Measurements from ENCODE around the gene PLEKHS1. TPM values are rescaled to one million over a fixed set of nuclear protein-coding genes. Genes with fewer than 3 reads are reported as not detected.

Gene PLEKHS1
- total and polyA plus RNA-seq, 4 donors, result 0.03 to 4.1 (median 0.25) TPM

DNA sequence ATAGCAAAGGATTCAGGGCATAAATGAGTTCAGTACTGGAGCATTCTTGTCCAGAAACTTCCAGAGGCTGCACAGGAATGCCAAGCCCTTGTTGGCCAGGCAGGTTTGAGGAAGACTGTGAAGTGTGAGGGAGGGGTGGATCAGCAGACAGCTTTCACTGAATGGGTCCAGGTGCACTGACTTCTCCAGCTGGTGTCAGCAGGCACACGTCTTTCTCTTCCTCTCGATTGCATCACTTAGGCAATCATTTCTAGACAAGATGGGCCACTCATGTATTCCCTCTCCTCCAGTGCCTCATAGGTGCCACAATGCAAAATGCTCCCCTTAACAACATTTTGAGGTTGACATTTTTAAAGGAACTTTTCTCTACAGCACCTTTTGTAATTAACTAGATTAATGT lies 15.6 kb upstream of the PLEKHS1 start:
- H3K4me3 ChIP-seq (ENCODE audit: low read length in 2 of 2), result no peak overlapping the region
- H3K27me3 ChIP-seq (ENCODE audit: control insufficient read depth in 1 of 2, insufficient read depth in 2 of 2, low read length in 1 of 2), result no peaks in the 10 kb centered on the region
- ATAC-seq (ENCODE audit: low FRiP score) (no peak), DNase-seq (no peak)
- 36 to 41% methylated on average over 2 of the region's 2 CpGs for WGBS, 2 donors
- no peaks in the 10 kb centered on the region for H3K4me1 ChIP-seq (ENCODE audit: control insufficient read depth in 1 of 2, insufficient read depth in 2 of 2, low read length in 2 of 2)
- intact Hi-C loops (cut with DNase I), result no loop called here
- H3K9me3 ChIP-seq (ENCODE audit: control insufficient read depth, low read length), result no peaks in the 10 kb centered on the region
- H3K36me3 ChIP-seq (ENCODE audit: control insufficient read depth in 1 of 2, insufficient read depth in 2 of 2, low read length in 1 of 2), result no peaks in the 10 kb centered on the region
- H3K27ac ChIP-seq (ENCODE audit: low read depth in 1 of 2, low read length in 2 of 2), result no peak overlapping the region

DNA sequence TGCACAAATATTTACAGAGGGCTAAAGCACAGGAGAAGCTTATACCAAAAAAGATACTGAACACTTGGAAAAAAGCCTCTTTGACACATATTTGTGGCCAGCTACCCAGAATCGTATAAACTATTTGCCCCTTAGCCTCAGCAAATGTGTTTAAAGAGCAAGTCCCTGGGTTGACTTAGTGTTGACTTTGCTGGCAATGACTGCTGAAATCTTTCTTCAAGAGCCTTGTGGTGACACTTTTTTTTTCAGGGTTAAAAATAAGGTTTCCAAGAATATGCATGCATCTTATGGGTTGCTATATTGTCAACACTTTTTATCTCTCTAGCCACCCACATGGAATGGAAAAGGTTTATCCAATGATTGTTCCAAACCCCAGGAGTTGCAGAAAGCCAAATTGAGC lies 14.9 kb upstream of the PLEKHS1 start:
- Histone ChIP-seq H3K9me3 (ENCODE audit: control insufficient read depth, low read length) (no peaks in the 10 kb centered on the region), H3K27ac (ENCODE audit: low read depth in 1 of 2, low read length in 2 of 2) (no peak overlapping the region), H3K4me3 (ENCODE audit: low read length in 2 of 2) (no peak overlapping the region), H3K36me3 (ENCODE audit: control insufficient read depth in 1 of 2, insufficient read depth in 2 of 2, low read length in 1 of 2) (no peaks in the 10 kb centered on the region), H3K27me3 (ENCODE audit: control insufficient read depth in 1 of 2, insufficient read depth in 2 of 2, low read length in 1 of 2) (no peaks in the 10 kb centered on the region), H3K4me1 (ENCODE audit: control insufficient read depth in 1 of 2, insufficient read depth in 2 of 2, low read length in 2 of 2) (no peaks in the 10 kb centered on the region)
- ATAC-seq (ENCODE audit: low FRiP score) (no peak), DNase-seq (no peak)
- WGBS, 2 donors, result 5 to 8% methylated on average over 1 of the region's 1 CpG
- intact Hi-C loops (cut with DNase I), result no loop called here

DNA sequence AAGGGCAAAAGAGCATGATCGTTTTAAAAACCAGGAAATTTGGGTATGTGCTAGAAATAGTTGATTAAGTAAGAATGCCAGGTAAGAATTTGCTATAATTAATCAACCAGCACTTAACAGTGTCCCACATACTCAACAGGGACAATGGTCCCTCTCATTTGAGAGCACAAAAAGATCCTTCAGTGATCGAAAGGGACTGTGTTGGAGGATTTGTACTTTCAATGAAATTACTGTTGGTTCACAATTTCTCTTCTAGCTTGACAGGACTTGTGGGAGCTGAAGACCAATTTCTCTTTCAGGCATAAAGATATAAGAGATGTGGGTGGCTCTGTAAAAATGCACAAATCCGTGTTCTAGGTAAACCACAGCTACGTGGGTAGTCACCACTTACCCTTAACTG lies 12.5 kb upstream of the PLEKHS1 start:
- DNase-seq, result no peak
- Histone ChIP-seq H3K4me1 (ENCODE audit: control insufficient read depth in 1 of 2, insufficient read depth in 2 of 2, low read length in 2 of 2) (no peaks in the 10 kb centered on the region), H3K27ac (ENCODE audit: low read depth in 1 of 2, low read length in 2 of 2) (no peak overlapping the region), H3K9me3 (ENCODE audit: control insufficient read depth, low read length) (peaks cover 5% of the 10 kb centered on the region), H3K27me3 (ENCODE audit: control insufficient read depth in 1 of 2, insufficient read depth in 2 of 2, low read length in 1 of 2) (peaks cover 0 to 2% of the 10 kb centered on the region in 2 donors), H3K36me3 (ENCODE audit: control insufficient read depth in 1 of 2, insufficient read depth in 2 of 2, low read length in 1 of 2) (no peaks in the 10 kb centered on the region), H3K4me3 (ENCODE audit: low read length in 2 of 2) (no peak overlapping the region)
- ATAC-seq (ENCODE audit: low FRiP score), result no peak
- 59 to 63% methylated on average over 4 of the region's 4 CpGs for WGBS, 2 donors
- intact Hi-C loops (cut with DNase I), result no loop called here

DNA sequence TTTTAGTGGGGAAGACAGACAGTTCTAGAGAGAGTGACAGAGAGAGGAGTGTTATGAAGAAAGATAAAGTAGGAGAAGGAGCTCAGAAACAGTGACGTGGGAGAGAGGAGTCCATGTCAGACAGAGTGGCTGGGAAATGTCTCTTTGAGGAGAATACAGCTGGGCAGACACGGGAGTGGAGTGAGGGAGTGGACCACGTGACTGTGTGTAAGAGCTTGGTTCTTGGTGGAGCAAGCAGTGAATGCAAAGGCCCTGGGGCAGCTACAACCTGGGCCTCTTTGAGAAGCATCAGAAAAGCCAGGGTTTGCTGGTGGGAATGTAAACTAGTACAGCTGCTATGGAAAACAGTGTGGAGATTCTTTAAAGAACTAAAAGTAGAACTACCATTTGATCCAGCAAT lies 11.9 kb upstream of the PLEKHS1 start:
- H3K9me3 ChIP-seq (ENCODE audit: control insufficient read depth, low read length), result peaks cover 5% of the 10 kb centered on the region
- no peak for ATAC-seq (ENCODE audit: low FRiP score)
- DNase-seq, result no peak
- H3K27me3 ChIP-seq (ENCODE audit: control insufficient read depth in 1 of 2, insufficient read depth in 2 of 2, low read length in 1 of 2), result peaks cover 0 to 2% of the 10 kb centered on the region in 2 donors
- H3K27ac ChIP-seq (ENCODE audit: low read depth in 1 of 2, low read length in 2 of 2), result no peak overlapping the region
- intact Hi-C loops (cut with DNase I), result no loop called here
- no peak overlapping the region for H3K4me3 ChIP-seq (ENCODE audit: low read length in 2 of 2)
- no peaks in the 10 kb centered on the region for H3K36me3 ChIP-seq (ENCODE audit: control insufficient read depth in 1 of 2, insufficient read depth in 2 of 2, low read length in 1 of 2)
- no peaks in the 10 kb centered on the region for H3K4me1 ChIP-seq (ENCODE audit: control insufficient read depth in 1 of 2, insufficient read depth in 2 of 2, low read length in 2 of 2)
- 66 to 70% methylated on average over 3 of the region's 3 CpGs for WGBS, 2 donors

DNA sequence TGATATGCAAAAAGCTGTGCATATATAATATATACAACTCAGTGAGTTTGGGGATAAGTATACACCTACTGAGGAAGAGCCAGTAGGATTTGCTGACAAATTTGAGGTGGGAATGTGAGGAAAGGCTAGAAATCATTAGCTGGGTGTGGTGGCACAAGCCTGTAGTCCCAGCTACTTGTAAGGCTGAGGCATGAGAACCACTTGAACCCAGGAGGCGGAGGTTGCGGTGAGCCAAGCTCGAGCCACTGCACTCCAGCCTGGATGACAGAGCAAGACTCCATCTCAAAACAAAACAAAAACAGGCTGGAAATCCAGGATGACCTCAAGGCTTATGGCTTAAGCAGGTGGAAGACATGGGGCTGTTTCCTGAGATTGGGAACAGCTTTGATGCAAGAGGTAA lies 10.6 kb upstream of the PLEKHS1 start:
- 91 to 95% methylated on average over 3 of the region's 3 CpGs for WGBS, 2 donors
- Histone ChIP-seq H3K9me3 (ENCODE audit: control insufficient read depth, low read length) (peaks cover 5% of the 10 kb centered on the region), H3K4me1 (ENCODE audit: control insufficient read depth in 1 of 2, insufficient read depth in 2 of 2, low read length in 2 of 2) (no peaks in the 10 kb centered on the region), H3K4me3 (ENCODE audit: low read length in 2 of 2) (no peak overlapping the region), H3K36me3 (ENCODE audit: control insufficient read depth in 1 of 2, insufficient read depth in 2 of 2, low read length in 1 of 2) (no peaks in the 10 kb centered on the region), H3K27ac (ENCODE audit: low read depth in 1 of 2, low read length in 2 of 2) (no peak overlapping the region), H3K27me3 (ENCODE audit: control insufficient read depth in 1 of 2, insufficient read depth in 2 of 2, low read length in 1 of 2) (peaks cover 0 to 2% of the 10 kb centered on the region in 2 donors)
- DNase-seq (no peak), ATAC-seq (ENCODE audit: low FRiP score) (no peak)
- intact Hi-C loops (cut with DNase I), result no loop called here

DNA sequence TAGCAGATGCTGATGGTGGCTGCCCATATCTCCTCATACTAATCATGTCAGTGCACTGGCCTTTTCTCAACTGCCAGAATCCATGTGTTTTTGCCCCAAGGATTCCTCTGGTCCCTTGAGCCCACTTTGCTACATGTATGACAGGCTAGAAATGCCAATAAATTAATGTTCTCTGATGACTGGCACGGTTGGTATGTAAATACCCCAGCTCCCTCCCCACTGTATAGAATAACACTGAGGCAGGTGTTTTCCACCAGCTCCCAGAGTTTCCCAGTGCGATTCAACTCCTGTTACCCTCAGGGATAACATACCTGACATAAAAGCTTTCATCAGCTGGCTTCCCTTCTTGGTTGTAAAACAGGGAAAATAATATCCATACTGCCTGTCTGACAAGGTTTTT lies 9.0 kb upstream of the PLEKHS1 start:
- no peak for DNase-seq
- peaks cover 5% of the 10 kb centered on the region for H3K9me3 ChIP-seq (ENCODE audit: control insufficient read depth, low read length)
- peaks cover 0 to 2% of the 10 kb centered on the region in 2 donors for H3K27me3 ChIP-seq (ENCODE audit: control insufficient read depth in 1 of 2, insufficient read depth in 2 of 2, low read length in 1 of 2)
- intact Hi-C loops (cut with DNase I), result no loop called here
- no peaks in the 10 kb centered on the region for H3K4me1 ChIP-seq (ENCODE audit: control insufficient read depth in 1 of 2, insufficient read depth in 2 of 2, low read length in 2 of 2)
- H3K36me3 ChIP-seq (ENCODE audit: control insufficient read depth in 1 of 2, insufficient read depth in 2 of 2, low read length in 1 of 2), result no peaks in the 10 kb centered on the region
- no peak overlapping the region for H3K27ac ChIP-seq (ENCODE audit: low read depth in 1 of 2, low read length in 2 of 2)
- ATAC-seq (ENCODE audit: low FRiP score), result no peak
- no peak overlapping the region for H3K4me3 ChIP-seq (ENCODE audit: low read length in 2 of 2)
- 15 to 49% methylated on average over 2 of the region's 2 CpGs for WGBS, 2 donors

DNA sequence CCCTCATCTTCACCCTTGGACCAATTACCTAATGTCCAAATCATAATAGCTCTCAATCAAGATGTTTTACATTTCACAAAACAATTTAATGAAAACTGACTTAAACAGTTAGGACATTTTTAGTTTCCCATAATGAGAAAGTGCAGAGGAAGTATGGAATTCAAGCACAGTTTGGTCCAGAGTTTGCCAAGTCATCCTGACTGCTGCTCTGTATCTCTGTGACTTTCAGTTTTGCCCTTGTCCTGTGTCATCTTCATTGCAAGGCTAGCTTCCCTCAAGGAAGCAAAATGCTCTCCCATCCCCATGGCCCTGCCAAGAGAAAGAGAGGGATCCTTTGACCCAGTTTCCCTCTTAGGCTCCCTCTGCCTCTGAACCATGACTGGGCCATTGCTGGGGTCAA lies 7.9 kb upstream of the PLEKHS1 start:
- no peak overlapping the region for H3K27ac ChIP-seq (ENCODE audit: low read depth in 1 of 2, low read length in 2 of 2)
- DNase-seq (no peak), ATAC-seq (ENCODE audit: low FRiP score) (no peak)
- H3K4me3 ChIP-seq (ENCODE audit: low read length in 2 of 2), result no peak overlapping the region
- no peaks in the 10 kb centered on the region for H3K4me1 ChIP-seq (ENCODE audit: control insufficient read depth in 1 of 2, insufficient read depth in 2 of 2, low read length in 2 of 2)
- peaks cover 0 to 2% of the 10 kb centered on the region in 2 donors for H3K27me3 ChIP-seq (ENCODE audit: control insufficient read depth in 1 of 2, insufficient read depth in 2 of 2, low read length in 1 of 2)
- H3K36me3 ChIP-seq (ENCODE audit: control insufficient read depth in 1 of 2, insufficient read depth in 2 of 2, low read length in 1 of 2), result no peaks in the 10 kb centered on the region
- peaks cover 5% of the 10 kb centered on the region for H3K9me3 ChIP-seq (ENCODE audit: control insufficient read depth, low read length)
- intact Hi-C loops (cut with DNase I), result no loop called here

DNA sequence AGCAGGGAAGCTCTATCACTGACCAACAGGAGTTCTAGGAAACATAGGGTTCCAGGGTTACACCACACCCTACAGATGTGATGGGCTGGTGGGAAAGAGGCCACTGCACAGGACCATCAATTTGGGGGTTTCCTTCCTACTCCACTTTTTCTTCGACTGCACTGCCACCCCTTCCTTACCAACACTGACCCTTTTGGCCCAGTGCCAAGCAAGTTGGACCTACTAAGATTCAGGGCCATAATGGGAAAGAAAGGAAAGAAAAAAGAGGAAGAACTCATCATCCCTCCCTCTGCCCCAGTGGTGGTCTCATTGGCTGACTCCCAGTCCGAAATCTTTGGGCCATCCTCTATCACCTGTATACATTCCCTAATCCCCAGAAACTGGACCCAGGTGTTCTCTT lies 6.1 kb upstream of the PLEKHS1 start:
- Histone ChIP-seq H3K27me3 (ENCODE audit: control insufficient read depth in 1 of 2, insufficient read depth in 2 of 2, low read length in 1 of 2) (peaks cover 0 to 2% of the 10 kb centered on the region in 2 donors), H3K27ac (ENCODE audit: low read depth in 1 of 2, low read length in 2 of 2) (no peak overlapping the region), H3K36me3 (ENCODE audit: control insufficient read depth in 1 of 2, insufficient read depth in 2 of 2, low read length in 1 of 2) (no peaks in the 10 kb centered on the region), H3K4me3 (ENCODE audit: low read length in 2 of 2) (no peak overlapping the region), H3K4me1 (ENCODE audit: control insufficient read depth in 1 of 2, insufficient read depth in 2 of 2, low read length in 2 of 2) (no peaks in the 10 kb centered on the region), H3K9me3 (ENCODE audit: control insufficient read depth, low read length) (peaks cover 5% of the 10 kb centered on the region)
- intact Hi-C loops (cut with DNase I), result no loop called here
- ATAC-seq (ENCODE audit: low FRiP score) (no peak), DNase-seq (no peak)
- 89 to 94% methylated on average over 2 of the region's 2 CpGs for WGBS, 2 donors

DNA sequence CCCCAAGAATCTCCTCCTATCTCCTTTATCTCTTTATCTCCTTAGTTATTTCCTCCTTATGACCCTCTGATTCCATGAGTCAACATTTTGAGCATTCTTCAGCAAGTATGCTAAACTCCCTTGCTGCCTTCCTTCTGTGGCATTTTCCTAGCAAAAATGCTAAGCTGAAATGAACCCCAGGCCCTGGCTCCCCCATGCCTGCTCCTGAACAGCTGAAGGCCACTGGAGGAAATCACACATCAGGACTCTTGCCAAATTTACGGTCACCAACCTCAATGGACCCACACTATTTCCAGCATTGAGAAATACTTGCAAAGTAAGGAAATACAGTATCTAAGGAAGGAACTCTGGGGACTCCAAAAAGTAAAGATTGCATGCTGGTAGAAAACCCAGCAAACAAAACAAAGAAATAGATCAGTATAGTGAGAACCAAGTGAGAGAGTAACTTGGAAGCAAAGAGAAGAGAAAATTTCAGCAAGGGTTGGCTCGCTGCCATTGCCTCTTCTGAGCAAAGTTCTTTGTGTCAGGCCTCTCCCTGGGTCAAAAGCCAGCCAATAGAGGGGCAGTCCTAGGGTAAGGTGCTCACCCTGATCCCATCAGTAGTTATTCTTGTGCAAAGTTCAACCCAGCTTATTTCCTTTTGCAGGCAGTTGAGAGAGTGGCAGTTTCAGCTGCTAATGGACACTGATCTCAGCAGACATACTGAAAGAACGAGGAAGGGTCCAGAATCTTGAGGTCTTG lies 5.1 kb upstream of the PLEKHS1 start:
- Histone ChIP-seq H3K4me3 (ENCODE audit: low read length in 2 of 2) (no peak overlapping the region), H3K27me3 (ENCODE audit: control insufficient read depth in 1 of 2, insufficient read depth in 2 of 2, low read length in 1 of 2) (peaks cover 0 to 2% of the 10 kb centered on the region in 2 donors), H3K4me1 (ENCODE audit: control insufficient read depth in 1 of 2, insufficient read depth in 2 of 2, low read length in 2 of 2) (no peaks in the 10 kb centered on the region), H3K27ac (ENCODE audit: low read depth in 1 of 2, low read length in 2 of 2) (no peak overlapping the region), H3K9me3 (ENCODE audit: control insufficient read depth, low read length) (peaks cover 5% of the 10 kb centered on the region), H3K36me3 (ENCODE audit: control insufficient read depth in 1 of 2, insufficient read depth in 2 of 2, low read length in 1 of 2) (no peaks in the 10 kb centered on the region)
- 68 to 70% methylated on average over 3 of the region's 3 CpGs for WGBS, 2 donors
- DNase-seq, result no peak
- no peak for ATAC-seq (ENCODE audit: low FRiP score)
- intact Hi-C loops (cut with DNase I), result no loop called here

Data from aorta (tissue), 5 donors.